ENCODE results near the gene HILPDA.

- no peak for TF ChIP-seq POLR2A (IDR thresholded peaks at IDR 0.05; ENCODE audit: low read length)
- no peak for TF ChIP-seq GATA1 (IDR thresholded peaks at IDR 0.05; ENCODE audit: low read depth, low read length)
These were observed 7.6 kb upstream of the HILPDA start for GRCh38 chr7:128447941-128448564.
